ENCODE data around the gene CAPS. TPM values are rescaled to one million over a fixed set of nuclear protein-coding genes. Genes with fewer than 3 reads are reported as not detected.

Gene CAPS
- total RNA-seq, 1 experiment from 2014 or later = 255 TPM

- intact Hi-C loops (cut with micrococcal nuclease) = no loop called here
- DNase-seq = no peak
- Histone ChIP-seq H4K20me1 (ENCODE audit: low read length) (peaks cover 47% of the 10 kb centered on the region), H3K36me3 (ENCODE audit: low read depth, low read length) (peaks cover 25% of the 10 kb centered on the region), H2AFZ (ENCODE audit: low read length) (no peak overlapping the region), H3K9me3 (ENCODE audit: low read length) (no peaks in the 10 kb centered on the region), H3K9me2 (replicated peaks; ENCODE audit: low read length) (no peaks in the 10 kb centered on the region), H3K4me3 (ENCODE audit: low read length) (no peak overlapping the region), H3K4me2 (ENCODE audit: low read length) (no peak overlapping the region), H3K79me2 (ENCODE audit: low read length) (peaks cover 97% of the 10 kb centered on the region), H3F3A (ENCODE audit: low read length, unreplicated experiment) (no peaks in the 10 kb centered on the region), H3K4me1 (ENCODE audit: insufficient read depth, low read length) (no peaks in the 10 kb centered on the region), H3K27ac (ENCODE audit: low read length) (no peak overlapping the region), H3K27me3 (ENCODE audit: low read length) (no peaks in the 10 kb centered on the region), H3K9ac (ENCODE audit: low read length) (no peak overlapping the region)
- no TSS peak for BruUV-seq (replicated peaks)
- POLR2A ChIA-PET (ENCODE audit: unreplicated experiment) = no interaction called here
- CTCF ChIA-PET = no interaction called here
- no peak for ATAC-seq
- no peak for TF ChIP-seq EZH2 (IDR thresholded peaks at IDR 0.05; ENCODE audit: low read length, unreplicated experiment)
- no peak for TF ChIP-seq EZH2phosphoT487 (IDR thresholded peaks at IDR 0.05; ENCODE audit: borderline replicate concordance, low read length)
- TF ChIP-seq, protein P1, sequence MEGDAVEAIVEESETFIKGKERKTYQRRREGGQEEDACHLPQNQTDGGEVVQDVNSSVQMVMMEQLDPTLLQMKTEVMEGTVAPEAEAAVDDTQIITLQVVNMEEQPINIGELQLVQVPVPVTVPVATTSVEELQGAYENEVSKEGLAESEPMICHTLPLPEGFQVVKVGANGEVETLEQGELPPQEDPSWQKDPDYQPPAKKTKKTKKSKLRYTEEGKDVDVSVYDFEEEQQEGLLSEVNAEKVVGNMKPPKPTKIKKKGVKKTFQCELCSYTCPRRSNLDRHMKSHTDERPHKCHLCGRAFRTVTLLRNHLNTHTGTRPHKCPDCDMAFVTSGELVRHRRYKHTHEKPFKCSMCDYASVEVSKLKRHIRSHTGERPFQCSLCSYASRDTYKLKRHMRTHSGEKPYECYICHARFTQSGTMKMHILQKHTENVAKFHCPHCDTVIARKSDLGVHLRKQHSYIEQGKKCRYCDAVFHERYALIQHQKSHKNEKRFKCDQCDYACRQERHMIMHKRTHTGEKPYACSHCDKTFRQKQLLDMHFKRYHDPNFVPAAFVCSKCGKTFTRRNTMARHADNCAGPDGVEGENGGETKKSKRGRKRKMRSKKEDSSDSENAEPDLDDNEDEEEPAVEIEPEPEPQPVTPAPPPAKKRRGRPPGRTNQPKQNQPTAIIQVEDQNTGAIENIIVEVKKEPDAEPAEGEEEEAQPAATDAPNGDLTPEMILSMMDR (conservative IDR thresholded peaks at IDR 0.05; ENCODE audit: low read depth, low read length) = no peak
These were observed 35.8 kb downstream of the CAPS start for GRCh38 chr19:5949792-5950305.

- H3K4me3 ChIP-seq (ENCODE audit: low read length) = no peak overlapping the region
- H2AFZ ChIP-seq (ENCODE audit: low read length) = no peak overlapping the region
- no peak for TF ChIP-seq EZH2phosphoT487 (IDR thresholded peaks at IDR 0.05; ENCODE audit: borderline replicate concordance, low read length)
- no peak for TF ChIP-seq EZH2 (IDR thresholded peaks at IDR 0.05; ENCODE audit: low read length, unreplicated experiment)
- TF ChIP-seq, protein P1 (conservative IDR thresholded peaks at IDR 0.05; ENCODE audit: low read depth, low read length) = no peak
- no peak overlapping the region for H3K27ac ChIP-seq (ENCODE audit: low read length)
- no peaks in the 10 kb centered on the region for H3K9me3 ChIP-seq (ENCODE audit: low read length)
- no peak overlapping the region for H3K9ac ChIP-seq (ENCODE audit: low read length)
- H3K36me3 ChIP-seq (ENCODE audit: low read depth, low read length) = peaks cover 21% of the 10 kb centered on the region
- H3K27me3 ChIP-seq (ENCODE audit: low read length) = no peaks in the 10 kb centered on the region
- DNase-seq = no peak
- H3K4me1 ChIP-seq (ENCODE audit: insufficient read depth, low read length) = no peaks in the 10 kb centered on the region
- no TSS peak for BruUV-seq (replicated peaks)
- H4K20me1 ChIP-seq (ENCODE audit: low read length) = peaks cover 50% of the 10 kb centered on the region
- intact Hi-C loops (cut with micrococcal nuclease) = no loop called here
- H3K9me2 ChIP-seq (replicated peaks; ENCODE audit: low read length) = no peaks in the 10 kb centered on the region
- ATAC-seq = no peak
- H3K79me2 ChIP-seq (ENCODE audit: low read length) = peaks cover 97% of the 10 kb centered on the region
- no peaks in the 10 kb centered on the region for H3F3A ChIP-seq (ENCODE audit: low read length, unreplicated experiment)
- H3K4me2 ChIP-seq (ENCODE audit: low read length) = no peak overlapping the region
- POLR2A ChIA-PET (ENCODE audit: unreplicated experiment) = no interaction called here
- CTCF ChIA-PET = no interaction called here
These were observed 36.7 kb downstream of the CAPS start for GRCh38 chr19:5950741-5951140.

GRCh38 chr19:5951338-5951861 lies 37.3 kb downstream of the CAPS start:
- Histone ChIP-seq H3K27ac (ENCODE audit: low read length) (no peak overlapping the region), H3K27me3 (ENCODE audit: low read length) (no peaks in the 10 kb centered on the region), H3K4me3 (ENCODE audit: low read length) (no peak overlapping the region), H3K79me2 (ENCODE audit: low read length) (peaks cover 97% of the 10 kb centered on the region), H3K4me1 (ENCODE audit: insufficient read depth, low read length) (no peaks in the 10 kb centered on the region), H3K4me2 (ENCODE audit: low read length) (no peak overlapping the region), H3K9me2 (replicated peaks; ENCODE audit: low read length) (no peaks in the 10 kb centered on the region), H3K36me3 (ENCODE audit: low read depth, low read length) (peaks cover 21% of the 10 kb centered on the region), H3F3A (ENCODE audit: low read length, unreplicated experiment) (no peaks in the 10 kb centered on the region), H3K9ac (ENCODE audit: low read length) (no peak overlapping the region), H3K9me3 (ENCODE audit: low read length) (no peaks in the 10 kb centered on the region), H4K20me1 (ENCODE audit: low read length) (peaks cover 51% of the 10 kb centered on the region), H2AFZ (ENCODE audit: low read length) (no peak overlapping the region)
- ATAC-seq (no peak), DNase-seq (no peak)
- TF ChIP-seq EZH2 (IDR thresholded peaks at IDR 0.05; ENCODE audit: low read length, unreplicated experiment) = no peak
- TF ChIP-seq, protein P1 (conservative IDR thresholded peaks at IDR 0.05; ENCODE audit: low read depth, low read length) = no peak
- no peak for TF ChIP-seq EZH2phosphoT487 (IDR thresholded peaks at IDR 0.05; ENCODE audit: borderline replicate concordance, low read length)
- intact Hi-C loops (cut with micrococcal nuclease) = no loop called here
- POLR2A ChIA-PET (ENCODE audit: unreplicated experiment) = no interaction called here
- CTCF ChIA-PET = no interaction called here
- no TSS peak for BruUV-seq (replicated peaks)
